GM18526 (cell line): Measurements from ENCODE around the gene DLG5.

Experiments
- POLR2A ChIP-seq: IDR thresholded peaks from 3 replicates; pipeline ENCODE4 v1.6.1; 2011; ENCODE audit not compliant: insufficient read length; ENCODE audit errors: extremely low read depth

The DLG5 gene

DNA sequence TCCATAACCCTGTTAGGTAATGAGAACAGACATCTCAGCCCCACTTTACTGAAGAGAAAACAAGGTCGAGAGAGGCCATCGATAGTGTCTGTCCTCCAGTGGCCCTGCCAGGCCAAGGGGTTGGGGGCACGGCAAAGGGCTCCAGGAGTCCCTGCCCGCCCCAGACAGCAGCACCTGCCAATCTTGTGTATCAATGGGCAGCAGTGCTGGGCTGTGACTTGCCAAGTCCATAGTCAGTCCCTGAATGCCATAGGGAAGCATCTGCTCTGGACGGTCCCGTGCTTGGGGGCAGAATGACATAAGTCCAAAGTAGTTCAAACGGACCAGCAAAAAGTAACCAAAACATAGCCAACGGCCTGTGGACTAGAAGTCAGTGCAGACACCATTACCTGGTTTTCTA lies 33.2 kb downstream of the DLG5 start:
- no peak for TF ChIP-seq POLR2A

DNA sequence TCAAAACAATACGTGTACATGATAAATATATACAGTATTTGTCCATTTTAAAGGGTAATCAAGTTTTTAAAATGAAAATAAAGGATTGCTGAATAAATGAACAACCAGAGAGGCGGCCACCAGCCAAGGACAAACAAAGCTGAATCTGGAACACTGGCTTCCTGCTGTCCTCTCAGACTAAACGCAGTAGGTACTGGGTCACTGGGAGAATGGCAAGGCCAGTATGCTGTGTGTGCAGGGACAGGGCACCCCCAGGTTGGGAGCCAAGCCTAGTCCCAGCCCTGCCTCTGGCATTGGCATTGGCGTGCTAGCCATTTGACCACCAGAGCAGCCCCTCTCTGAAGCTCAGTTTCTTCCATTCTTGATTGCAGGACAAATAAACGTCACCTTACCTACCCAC lies 33.8 kb downstream of the DLG5 start:
- TF ChIP-seq POLR2A, result no peak

DNA sequence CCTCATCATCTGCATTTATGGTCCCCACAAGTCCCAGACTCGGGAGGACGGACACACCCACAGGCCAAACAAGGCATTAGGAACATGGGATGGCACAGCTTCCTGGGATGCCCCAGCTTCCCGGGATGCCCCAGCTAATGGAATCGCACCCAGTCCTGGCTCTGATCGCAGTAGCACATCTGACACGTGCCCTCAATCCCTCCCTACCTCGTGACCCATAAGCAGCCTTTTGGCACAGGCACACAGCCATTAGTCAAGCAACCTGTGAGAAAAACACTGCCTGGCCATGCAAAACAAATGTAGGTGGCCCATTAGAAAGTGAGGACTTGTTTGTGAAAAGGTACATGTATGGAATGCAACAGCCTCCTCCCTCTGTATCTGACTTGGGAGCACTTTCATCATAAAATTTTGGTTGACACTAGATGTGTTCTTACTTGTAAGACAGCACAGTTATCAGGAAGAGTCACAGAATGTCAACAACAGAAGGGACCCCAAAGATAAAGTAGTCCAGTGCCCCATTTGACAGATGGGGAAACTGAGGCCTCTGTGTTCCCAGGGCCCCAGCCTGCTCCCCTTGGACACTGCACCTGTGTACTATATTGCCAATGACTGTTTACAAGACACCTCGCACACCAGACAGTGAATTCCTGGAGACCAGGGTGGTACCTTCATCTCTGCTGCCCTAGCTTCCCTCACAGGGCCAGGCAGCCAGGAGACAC lies 34.4 kb downstream of the DLG5 start:
- no peak for TF ChIP-seq POLR2A

DNA sequence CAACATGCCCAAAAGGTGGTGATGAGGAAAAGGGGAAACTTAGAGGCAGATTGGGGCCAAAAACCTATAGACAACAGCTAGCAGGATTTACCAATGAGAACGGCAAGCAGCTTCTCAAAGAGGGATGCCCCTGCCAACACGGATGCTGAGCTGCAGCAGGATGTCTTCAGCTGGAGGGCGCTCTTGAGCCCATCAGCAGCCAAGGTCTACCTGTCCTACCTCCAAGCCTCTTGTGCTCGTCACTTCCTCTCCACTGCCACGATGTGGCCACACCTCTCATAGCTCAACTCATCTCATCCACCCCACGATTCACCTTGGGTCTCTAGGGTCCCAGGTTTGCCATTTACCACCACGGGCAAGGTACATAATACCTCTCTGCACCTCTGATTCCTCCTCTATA lies 36.5 kb downstream of the DLG5 start:
- no peak for TF ChIP-seq POLR2A

DNA sequence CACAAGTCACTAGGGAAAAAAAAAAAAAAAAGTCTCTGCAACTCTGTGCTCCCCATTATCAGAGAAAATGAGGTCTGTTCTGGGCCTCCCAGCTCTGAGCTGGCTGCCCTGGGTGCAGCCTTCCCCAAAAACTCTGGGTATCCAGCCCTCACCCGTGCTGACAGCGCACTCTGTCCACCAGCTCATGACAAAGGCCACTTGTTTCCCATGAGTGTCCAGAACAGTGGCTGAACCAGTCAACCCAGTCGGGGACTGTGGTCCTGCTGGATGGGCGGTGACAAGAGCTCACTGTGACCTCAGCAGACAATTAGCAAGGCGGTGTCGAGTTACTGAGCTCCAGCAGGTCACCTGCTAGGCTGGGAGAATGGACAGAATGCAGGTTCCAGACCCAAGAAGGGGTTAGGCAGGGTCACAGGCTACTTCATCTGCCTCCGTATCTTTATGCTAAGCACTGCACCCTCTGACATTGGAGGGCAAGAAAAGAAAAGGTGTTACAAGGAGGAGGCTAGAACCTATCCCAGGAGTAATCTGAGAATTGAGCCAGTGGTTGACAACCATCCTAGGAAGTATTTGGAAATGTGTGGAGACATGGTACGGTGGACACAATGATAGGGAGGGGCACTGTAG lies 37.2 kb downstream of the DLG5 start:
- no peak for TF ChIP-seq POLR2A

DNA sequence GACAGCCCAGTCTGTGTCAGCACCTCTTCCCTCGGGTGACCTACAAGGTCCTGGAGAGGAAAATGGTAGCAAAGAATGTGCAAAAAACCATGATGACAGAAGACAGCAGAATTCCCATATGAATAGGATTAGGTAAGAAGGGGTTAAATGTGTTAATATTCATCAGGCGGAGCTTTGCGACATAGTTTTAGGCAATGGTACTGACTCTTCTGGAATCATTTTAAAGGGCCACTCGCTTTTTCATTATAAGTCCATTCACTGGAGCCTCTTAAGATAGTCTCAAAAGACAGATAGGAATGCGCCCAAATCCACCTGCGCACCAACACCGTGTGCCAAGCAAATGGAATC lies 38.2 kb downstream of the DLG5 start:
- no peak for TF ChIP-seq POLR2A

DNA sequence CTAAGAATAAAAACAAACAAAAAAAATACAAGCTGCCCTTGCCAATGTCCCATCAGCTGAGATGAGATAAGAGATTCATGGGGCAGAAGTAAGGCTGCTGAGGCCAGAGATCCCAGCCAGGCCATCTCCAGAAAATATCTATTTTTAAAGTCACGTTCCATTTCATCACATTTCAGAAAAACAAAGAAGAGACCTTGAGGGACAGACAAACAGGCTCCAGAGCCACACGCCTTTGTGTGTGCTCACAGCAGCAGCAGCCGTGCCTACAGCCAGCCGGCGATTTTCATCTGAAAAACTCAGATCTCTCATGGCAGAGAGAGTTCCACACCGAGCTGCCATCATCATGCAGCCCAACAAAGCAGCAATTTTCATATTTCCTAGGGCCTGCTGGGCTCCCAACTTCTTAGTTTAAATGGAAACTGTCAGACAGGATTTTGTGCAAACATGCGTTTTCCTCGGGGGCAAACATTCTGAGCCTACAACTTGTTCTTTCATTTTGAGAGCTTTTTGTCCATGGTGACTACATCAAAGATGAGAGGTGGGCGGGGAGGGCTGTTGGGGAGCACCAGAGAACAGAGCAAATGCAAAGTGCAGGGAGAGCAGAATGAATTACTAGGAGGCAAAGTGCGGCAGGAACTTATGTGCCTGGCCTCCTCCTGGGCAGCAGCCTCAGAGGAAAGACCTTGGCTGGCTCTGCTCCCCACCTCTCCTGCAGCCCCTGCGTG lies 38.8 kb downstream of the DLG5 start:
- TF ChIP-seq POLR2A, result no peak

DNA sequence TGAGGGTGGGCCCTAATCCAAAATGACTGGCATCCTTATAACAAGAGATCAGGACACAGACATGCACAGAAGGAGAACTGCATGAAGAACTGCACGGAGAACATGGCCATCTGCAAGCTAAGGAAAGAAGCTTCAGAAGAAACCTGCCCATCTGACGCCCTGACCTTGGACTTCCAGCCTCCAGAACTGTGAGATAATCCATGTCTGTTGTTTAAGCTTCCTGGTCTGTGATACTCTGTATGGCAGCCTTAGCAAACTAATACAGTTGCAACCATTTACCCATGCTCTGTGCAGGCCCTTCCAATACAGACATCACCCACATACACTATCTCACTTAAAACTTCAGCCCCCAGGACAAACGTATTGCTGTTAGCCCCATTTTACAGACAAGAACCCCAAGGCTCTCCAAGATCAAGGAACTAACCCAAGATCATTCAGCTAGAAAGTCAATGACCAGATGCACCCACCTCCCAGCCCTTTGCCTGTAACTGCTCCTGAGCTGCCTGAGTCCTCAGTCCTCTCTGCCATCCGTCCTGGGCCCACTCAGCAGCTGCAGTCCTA lies 39.7 kb downstream of the DLG5 start:
- TF ChIP-seq POLR2A, result no peak

DNA sequence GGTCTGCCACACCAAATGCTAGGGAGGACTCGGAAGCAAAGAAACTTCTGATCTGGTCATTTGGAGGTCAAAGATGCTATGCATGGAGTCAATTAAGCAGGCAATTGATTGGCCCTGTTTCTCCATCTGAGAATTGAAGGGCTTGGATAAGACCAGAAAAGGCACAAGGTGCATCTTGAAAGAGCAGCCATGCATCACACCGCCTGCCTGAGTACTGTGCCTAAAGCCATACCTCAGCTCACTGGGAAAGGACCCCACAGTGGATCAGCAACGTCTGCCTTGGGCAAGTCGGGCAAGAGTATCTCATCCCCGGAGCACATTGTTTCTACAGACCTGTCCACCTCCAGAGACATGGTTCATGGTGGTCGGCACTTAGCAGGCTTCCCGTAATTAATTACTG lies 42.4 kb downstream of the DLG5 start:
- no peak for TF ChIP-seq POLR2A

DNA sequence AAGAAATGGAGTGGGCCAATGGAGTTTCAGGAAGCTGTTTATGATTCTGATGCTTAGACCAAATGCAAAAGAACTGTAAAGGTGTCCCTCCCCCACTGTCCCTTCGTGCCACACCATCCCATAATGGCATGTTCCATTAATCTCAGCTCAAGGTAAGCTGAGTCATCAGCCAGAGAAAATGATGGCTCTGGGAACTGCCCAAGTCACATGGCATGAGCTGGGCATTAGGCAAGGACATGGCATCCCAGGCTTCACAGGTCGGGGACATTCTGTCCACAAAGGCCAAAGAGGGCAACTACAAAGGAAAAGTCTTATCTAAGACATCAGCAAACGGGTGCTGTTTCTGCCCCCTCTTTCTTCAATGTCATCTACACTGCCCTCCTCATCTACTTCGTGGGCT lies 44.9 kb downstream of the DLG5 start:
- no peak for TF ChIP-seq POLR2A

DNA sequence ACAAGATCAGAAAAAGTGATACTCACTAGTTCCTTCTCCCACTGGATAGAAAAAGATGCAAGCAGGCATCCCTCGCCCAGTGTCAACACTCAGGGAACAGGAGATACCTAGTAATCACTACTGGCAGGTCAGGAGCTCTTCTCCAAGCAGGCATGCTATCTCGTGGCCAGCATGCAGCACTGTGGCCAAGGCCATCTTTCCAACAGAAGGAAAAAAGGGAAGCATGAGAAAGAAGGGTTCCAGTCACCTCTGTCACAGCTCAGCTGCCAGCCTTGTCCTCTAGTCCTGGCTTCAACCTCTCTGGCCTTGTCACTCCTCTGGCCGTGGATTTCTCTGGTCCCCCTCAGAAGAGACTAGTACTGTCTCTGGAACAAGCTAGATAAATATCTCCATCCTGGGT lies 45.3 kb downstream of the DLG5 start:
- no peak for TF ChIP-seq POLR2A

DNA sequence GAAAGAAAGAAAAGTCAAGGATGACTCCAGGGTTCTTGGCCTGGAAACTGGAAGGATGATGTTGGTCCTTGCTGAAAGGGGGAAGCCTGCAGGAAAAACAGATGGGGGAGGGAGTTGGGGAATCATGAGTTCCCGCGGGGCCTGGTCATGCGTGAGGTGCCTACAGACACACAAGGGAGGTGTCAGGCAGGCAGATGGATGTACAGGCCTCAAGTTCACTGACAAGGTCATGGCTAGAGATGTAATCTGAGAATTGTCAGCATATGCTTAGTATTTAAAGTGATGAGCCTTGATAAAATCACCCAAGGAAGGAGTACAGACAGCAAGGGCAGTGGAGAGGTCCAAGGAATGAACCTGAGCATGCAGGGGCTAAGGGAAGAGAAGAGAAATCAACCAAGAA lies 46.8 kb downstream of the DLG5 start:
- TF ChIP-seq POLR2A, result no peak

DNA sequence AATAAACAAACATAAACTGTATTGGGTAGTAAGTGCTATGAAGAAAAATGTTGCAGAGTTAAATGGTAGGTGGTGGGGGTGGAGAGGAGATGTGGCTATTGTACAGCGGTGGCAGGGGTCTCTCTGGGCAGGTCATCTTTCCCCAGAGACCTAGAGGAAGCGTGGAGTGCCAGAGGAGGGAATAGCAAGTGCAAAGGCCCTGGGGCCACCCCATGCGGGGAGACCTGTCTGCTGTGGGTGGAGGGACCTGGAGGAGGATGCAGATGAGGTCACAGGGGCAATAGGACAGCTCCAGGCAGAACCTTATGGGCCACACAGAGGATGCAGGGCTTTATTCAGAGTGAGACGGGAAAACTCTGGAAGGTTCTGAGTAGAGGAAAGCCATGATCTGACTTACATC lies 47.5 kb downstream of the DLG5 start:
- TF ChIP-seq POLR2A, result no peak

DNA sequence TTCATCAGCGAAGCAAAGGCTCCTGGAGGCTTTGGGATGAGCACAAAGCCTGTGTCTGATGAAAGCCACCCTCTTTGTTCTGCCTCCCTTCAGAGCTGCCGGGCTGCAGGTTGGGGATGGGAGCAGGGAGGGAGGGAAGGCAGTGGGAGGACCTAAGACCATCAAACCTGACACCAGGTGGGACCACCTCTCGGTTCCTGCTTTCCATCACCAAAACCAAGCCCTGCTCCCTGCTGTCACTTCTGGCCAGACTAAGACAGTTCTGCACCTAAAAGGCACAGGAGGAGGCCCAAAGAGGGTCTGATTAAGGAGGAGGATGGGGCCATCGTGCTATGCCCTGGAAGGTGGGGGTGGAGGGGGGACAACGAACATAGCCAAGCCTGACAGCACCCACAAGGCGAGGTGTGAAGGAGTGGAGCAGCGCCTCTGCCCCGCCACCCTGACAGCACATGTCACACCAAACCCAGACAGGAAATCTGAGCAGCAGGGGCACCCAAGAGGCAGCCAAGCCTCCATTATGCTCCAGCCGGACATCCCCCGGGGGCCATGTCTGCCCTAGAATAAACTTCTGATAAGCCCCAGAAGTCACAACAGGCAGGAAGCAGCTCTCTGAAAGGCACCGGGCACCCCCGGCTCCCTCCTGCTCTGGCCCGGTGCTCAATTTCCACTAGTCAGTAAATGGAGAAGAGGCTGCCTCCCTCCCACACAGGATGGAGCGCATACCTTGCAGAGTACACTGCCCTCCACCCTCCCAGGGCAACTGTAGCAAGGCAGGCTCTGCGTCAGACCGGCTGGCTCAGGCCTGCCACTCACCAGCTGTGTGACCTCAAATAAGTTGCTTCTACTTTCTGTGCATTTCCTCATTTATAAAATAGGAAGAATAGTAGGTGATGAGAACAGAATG lies 48.9 kb downstream of the DLG5 start:
- TF ChIP-seq POLR2A, result no peak

DNA sequence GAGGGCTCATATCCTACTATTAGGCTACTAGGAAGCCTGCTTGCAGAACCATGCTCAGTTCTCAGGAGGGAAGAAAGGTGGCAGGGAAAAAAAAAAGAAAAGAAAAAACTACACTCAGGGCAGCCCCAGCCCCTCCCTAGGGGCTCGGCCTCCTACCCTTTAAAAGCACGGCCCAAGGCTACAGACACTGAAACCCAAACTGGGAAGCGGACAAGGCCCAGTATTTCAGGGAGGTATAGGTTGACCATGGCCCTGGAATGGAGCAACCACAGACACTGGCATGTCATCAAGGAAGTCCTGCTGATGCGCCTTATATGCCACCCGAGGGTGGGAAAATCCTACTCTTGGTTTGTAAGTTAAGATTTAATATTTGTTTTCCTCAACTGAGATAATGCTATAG lies 50.8 kb downstream of the DLG5 start:
- no peak for TF ChIP-seq POLR2A

DNA sequence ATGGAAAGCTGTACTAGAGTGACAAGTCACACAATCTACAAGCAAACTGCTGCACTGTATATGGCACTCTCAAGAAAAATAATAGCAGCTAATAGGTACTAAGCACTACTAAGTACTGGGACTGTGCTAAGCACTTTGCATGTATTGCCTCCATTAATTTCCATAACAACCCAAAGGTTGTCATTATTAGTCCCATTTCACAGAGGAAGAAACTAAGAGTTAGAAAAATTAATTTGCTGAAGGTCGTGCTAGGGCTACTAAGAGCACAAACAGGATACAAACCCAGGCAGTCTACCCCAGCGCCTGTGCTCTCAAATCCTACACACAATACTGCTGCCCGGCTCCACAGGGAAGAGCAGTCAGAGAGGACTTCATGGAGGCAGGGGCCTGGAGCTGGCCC lies 51.7 kb downstream of the DLG5 start:
- TF ChIP-seq POLR2A, result no peak
